Brain pericyte (primary cell): ENCODE data around the gene GPSM3.
"Not testable (repeated sequence)": the region's sequence is repeated elsewhere in the genome, so short reads cannot be mapped to it uniquely, and the experiment has no call there.

Experiments
- DNase-seq: peaks from one replicate; pipeline ENCODE4 v3.0.0-alpha.2; 2012; ENCODE audit warnings: low read depth, low spot score

GPSM3 gene, protein sequence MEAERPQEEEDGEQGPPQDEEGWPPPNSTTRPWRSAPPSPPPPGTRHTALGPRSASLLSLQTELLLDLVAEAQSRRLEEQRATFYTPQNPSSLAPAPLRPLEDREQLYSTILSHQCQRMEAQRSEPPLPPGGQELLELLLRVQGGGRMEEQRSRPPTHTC

GRCh38 chr6:32192608-32193039, at the start of gene GPSM3:
TSS of gene GPSM3 (minus strand) at chr6:32192643. CDS start at chr6:32192513, 130 bp downstream.
- no peak for DNase-seq

DNA sequence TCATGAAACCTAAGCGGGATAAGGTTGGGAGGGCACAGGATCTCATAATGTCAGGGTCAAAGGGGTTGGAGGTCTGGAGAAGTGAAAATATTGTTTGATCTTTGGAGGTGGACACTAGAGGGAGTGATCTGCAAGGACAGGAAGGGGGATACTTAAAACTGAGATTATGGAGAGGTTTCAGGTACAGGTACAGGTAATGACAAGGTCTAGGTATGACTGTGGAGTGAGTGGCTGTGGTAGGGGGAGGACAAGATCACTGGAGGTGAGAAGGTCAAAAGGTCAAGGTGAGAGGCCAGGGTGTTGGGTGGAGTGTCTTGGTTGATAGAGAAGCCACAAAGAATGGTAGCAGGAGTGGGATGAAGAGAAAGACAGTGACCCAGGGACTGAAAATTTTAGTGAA, 48.2 kb upstream of the GPSM3 start:
- no peak for DNase-seq

- DNase-seq: no peak
Measured at GRCh38 chr6:32239462-32239861, 47.0 kb upstream of the GPSM3 start.

DNA sequence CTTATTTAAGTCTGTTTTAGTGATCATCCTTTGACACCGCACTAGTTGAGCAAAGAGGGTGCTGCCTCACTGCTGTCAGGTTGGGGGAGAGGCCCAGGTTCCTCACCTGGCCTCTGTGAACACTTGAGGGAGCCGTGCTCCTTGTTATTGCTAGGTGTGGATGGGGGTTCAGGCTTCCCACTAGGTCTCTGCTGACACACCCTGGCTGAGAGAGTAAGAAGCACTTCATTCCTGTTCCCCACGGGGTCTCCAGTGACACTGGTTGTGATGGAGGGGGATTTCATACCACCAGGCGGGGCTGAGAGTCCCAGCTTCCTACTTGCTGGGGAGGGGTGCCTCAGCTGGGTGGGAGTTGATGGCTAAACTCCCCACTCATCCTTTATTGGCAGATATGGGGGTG, 42.5 kb upstream of the GPSM3 start:
- no peak for DNase-seq

GRCh38 chr6:32226434-32226833, 34.0 kb upstream of the GPSM3 start:
- DNase-seq: no peak

DNA sequence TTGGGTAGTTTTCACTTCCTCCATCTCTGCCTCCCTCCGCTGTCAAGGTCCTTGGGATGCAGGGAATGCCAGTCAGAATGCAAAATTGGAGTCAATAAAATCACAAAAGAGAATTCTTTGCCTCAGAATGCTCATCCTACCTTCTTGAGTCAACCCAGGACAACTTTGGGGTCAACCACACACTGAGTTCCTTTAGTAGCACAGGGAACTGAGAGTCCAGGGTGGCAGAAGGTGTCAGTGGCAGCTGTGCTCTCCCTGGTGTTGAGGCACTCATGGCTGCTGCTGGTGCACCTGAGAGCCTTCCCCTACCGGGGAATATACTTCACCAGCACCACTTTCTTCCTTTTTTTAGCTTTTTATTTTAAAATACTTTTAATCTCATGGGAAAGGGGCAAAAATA, 32.3 kb upstream of the GPSM3 start:
- DNase-seq: no peak

DNA sequence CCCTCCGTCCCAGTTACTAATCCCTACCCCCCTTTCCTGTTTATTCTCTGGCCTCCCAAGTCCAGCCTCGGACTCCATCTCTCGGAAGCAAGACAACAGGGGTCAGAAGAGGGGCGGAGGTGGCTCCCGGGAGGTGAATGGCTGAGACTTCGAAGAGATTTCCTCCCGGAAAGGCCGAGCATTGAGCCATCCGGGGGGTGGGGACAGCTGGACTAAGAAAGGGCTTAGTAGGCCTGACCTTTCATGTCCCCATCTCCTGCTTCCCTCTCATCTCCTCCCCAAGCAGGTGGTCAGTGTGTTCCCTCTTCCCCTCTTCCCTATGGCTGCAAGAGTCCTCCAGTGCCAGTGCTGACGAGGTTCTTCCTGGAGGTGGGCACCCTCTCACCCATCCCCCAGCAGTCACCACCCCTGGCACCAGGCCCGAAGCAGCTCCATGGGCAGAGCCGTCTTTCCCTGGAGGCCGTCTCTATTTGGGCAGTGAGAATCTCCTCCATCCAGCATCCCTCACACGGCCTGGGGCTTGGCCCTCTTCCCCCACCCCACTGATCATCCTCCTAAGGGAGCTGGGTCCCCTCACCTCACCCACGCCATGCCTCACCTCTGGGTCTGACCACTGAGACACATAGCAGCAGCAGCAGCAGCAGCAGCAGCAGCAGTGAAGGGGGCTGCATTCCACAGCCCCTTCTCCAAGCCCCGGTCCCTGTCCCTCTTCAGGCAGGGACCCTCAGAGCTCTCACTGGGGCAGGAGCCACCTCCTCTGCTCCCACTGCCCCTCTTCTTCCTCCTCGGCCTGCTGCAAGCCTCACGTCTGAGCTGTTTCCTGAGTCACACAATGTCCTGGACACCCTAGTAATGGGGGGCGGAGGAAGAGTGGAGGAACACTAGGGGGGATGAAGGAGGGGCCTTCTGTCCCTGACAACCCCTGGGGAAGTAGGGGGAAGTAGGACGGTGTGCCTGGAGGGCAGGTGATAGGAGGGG, 31.1 kb upstream of the GPSM3 start, which contains the start of gene NOTCH4:
Gene NOTCH4, minus strand, starts transcription at position 810 of the 978 bp plus-strand sequence. Its CDS starts 139 bp downstream, at position 671.
- DNase-seq: no peak

- DNase-seq: no peak
Measured at GRCh38 chr6:32222333-32223230, 30.1 kb upstream of the GPSM3 start.

DNA sequence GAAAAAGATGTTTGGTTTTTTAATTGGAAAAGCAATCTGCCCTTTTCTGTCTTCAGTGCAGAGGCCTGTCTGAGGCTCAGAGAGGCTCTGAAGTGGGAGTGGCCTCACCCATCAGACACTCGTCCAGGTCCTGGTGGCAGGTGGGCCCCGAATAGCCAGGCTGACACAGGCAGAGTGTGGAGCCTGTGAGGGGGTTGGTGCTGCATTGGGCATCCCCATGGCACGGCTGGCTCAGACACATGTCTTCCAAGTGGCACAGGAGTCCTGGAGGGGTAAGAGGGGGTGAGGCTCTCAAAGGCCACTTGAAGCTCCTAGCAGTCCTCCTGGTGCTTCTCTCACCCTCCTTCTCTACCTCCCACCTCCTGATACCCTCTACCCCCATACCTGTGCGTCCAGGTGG, 27.6 kb upstream of the GPSM3 start:
- DNase-seq: no peak

DNA sequence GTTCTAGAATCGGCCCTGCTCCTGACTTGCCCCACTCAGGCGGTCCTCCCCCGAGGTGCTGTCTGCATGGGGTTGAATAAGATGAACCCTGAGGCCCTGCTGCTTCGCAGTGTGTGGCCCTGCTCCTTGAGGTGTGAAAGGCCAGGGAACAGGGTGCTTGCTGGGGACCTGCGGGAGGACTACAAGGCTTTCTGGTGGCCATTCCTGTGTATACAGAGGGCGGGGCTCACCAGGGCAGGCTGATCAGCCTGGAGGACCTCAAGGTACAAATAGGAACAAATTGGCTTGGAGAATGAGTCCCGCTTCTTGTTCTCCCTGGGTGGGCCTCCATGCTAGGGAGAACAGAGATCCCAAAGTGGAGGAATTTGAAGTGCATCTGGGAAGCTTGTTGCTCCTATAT, 25.7 kb upstream of the GPSM3 start:
- DNase-seq: no peak

DNA sequence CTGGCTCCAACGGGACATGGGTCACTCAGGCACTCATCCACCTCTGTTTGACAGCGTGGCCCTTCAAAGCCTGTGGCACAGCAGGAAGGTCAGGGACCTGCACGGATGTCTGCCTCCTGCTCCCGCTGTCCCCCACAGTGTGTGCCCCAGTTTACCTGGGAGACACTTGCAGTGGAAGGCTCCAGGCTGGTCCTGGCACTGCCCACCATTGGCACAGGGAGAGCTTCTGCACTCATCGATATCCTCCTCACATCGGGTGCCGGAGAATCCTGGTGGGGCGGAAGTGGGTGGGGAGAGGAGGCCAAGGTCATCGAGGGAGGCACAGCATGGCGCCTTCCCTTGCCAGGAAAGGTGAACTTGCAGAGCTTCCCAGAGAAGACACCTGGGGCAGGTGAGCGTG, 24.6 kb upstream of the GPSM3 start:
- DNase-seq: no peak

- DNase-seq: no peak
Measured at GRCh38 chr6:32216285-32216684, 23.8 kb upstream of the GPSM3 start.

GRCh38 chr6:32215617-32216016, 23.2 kb upstream of the GPSM3 start:
- no peak for DNase-seq

DNA sequence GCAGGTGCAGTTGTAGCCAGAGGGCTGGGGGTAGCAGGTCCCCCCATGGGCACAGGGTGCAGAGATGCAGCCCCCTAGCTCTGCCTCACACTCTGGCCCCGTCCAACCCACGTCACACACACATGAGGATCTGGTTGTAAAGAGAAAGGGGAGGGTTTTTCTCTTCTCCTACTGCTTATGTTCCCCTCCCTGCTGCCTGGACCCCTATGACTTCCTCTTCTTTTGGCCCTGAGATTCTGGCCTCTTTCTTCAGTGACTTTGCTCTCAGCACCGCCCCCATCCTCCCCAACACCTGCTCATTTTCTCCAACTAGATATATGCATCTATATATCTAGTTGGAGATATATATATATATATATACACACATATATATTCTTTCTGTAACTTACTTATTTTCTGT, 21.7 kb upstream of the GPSM3 start:
- no peak for DNase-seq

DNA sequence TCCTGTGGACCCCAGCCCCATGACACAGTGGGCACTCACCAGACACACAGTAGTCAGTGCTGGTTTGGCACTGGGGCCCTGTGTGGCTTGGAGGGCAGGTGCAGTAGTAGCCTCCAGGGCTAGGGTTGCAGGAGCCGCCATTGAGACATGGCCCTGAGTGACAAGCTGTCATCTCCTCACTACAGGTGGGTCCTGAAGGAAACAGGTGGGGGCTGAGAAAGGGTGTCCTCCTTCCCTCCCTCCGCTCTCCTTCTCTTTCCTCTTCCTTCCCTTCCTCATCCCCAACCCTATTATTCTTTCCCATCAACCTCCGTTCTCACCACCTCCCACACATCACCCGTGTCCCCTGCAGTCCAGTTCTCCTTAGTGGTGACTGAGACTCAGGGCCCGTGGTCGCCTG, 21.2 kb upstream of the GPSM3 start:
- DNase-seq: no peak

- no peak for DNase-seq
Measured at GRCh38 chr6:32212076-32212760, 19.8 kb upstream of the GPSM3 start.

DNA sequence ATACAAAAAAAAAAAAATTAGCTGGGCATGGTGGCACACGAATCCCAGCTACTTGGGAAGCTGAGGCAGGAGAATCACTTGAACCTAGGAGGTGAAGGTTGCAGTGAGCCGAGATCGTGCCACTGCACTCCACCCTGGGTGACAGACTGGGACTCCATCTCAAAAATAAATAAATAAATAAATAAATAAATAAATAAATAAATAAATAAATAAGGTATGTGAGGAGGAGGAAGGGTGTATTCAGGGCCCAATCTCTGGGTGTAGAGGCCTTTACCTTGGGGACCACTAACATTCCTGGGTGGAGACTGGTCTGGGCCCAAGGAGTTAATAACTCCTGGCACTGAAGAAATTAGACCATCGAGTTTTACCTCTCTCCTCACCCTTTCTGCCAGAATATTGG, 19.0 kb upstream of the GPSM3 start:
- not testable (repeated sequence) for DNase-seq

DNA sequence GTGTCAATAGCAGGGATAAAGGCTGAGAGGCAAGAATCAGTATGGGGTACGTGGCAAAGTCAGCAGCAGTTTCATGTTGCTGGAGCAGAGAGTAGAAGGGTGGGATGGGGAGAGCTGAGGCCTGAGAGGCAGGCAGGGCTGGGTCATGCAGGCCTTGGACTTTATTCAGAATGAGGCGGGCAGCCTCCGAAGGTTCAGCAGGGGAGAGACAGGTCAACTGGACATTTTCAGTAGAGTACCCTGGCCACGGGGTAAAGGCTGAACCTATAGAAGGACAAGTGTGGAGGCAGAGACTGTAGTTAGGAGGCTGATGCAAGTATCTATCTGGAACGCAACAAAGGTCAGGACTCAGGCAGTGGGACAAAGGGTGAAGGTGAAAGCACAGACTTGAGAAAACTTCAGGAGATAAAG, 17.8 kb upstream of the GPSM3 start:
- no peak for DNase-seq

GRCh38 chr6:32208996-32209395, 16.6 kb upstream of the GPSM3 start:
- no peak for DNase-seq

DNA sequence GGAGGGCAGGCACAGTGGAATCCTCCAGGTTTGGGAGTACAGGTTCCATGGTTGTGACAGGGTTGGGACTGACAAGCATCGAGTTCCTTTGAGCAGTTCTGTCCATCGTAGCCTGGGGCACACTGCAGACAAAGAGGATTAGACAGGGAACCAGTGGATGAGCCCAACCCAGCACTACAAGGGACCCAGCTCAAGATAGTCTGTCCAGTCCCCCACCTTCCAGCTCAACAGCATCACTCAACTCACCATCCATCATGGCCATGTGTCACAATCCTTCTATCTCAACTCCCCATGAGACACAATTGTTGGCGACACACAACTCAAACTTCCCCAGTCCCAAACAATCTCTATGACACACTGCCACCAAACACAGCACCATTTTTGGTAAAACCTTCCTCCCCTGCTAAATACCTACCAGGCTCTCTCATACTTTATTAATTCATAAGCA, 11.8 kb upstream of the GPSM3 start:
- DNase-seq: no peak
